BLaER1 (cell line): ENCODE results near the gene ADCY2.

Experiments used
- H3K27ac ChIP-seq: shearing (Covaris generic); formaldehyde crosslinking; 2 replicates; pipeline ENCODE4 v1.8.1; 2022
- H3K27me3 ChIP-seq: shearing (Covaris generic); formaldehyde crosslinking; 2 replicates; pipeline ENCODE4 v1.8.1; 2022
- H3K36me3 ChIP-seq: shearing (Covaris generic); formaldehyde crosslinking; 2 replicates; pipeline ENCODE4 v1.8.1; 2022
- H3K4me1 ChIP-seq: shearing (Covaris generic); formaldehyde crosslinking; 2 replicates; pipeline ENCODE4 v1.8.1; 2022
- H3K4me2 ChIP-seq: shearing (Covaris generic); formaldehyde crosslinking; 2 replicates; pipeline ENCODE4 v1.8.1; 2022
- H3K4me3 ChIP-seq: shearing (Covaris generic); formaldehyde crosslinking; 2 replicates; pipeline ENCODE4 v1.8.1; 2022
- H3K9ac ChIP-seq: shearing (Covaris generic); formaldehyde crosslinking; 2 replicates; pipeline ENCODE4 v1.8.1; 2022
- H3K9me3 ChIP-seq: shearing (Covaris generic); formaldehyde crosslinking; 2 replicates; pipeline ENCODE4 v1.8.1; 2022
- H4K20me1 ChIP-seq: shearing (Covaris generic); formaldehyde crosslinking; 2 replicates; pipeline ENCODE4 v1.8.1; 2022
- Cebpa-rat ChIP-seq: shearing (Covaris generic); IDR thresholded peaks from 2 replicates; pipeline ENCODE4 v1.8.1; 2022

The ADCY2 gene

GRCh38 chr5:7394889-7395431 is 978 bp upstream of the ADCY2 start:
- H4K20me1 ChIP-seq = no peaks in the 10 kb centered on the region
- no peaks in the 10 kb centered on the region for H3K4me1 ChIP-seq
- H3K9me3 ChIP-seq = peaks cover 24% of the 10 kb centered on the region
- H3K27ac ChIP-seq = no peak overlapping the region
- no peak overlapping the region for H3K4me3 ChIP-seq
- H3K27me3 ChIP-seq = no peaks in the 10 kb centered on the region
- H3K4me2 ChIP-seq = no peak overlapping the region
- H3K36me3 ChIP-seq = no peaks in the 10 kb centered on the region
- no peak overlapping the region for H3K9ac ChIP-seq
- no peak for TF ChIP-seq Cebpa-rat

- H4K20me1 ChIP-seq = no peaks in the 10 kb centered on the region
- no peak overlapping the region for H3K27ac ChIP-seq
- no peak overlapping the region for H3K4me3 ChIP-seq
- no peaks in the 10 kb centered on the region for H3K36me3 ChIP-seq
- H3K27me3 ChIP-seq = no peaks in the 10 kb centered on the region
- H3K4me1 ChIP-seq = no peaks in the 10 kb centered on the region
- H3K9me3 ChIP-seq = peaks cover 24% of the 10 kb centered on the region
- no peak overlapping the region for H3K4me2 ChIP-seq
- H3K9ac ChIP-seq = no peak overlapping the region
- no peak for TF ChIP-seq Cebpa-rat
Measured at GRCh38 chr5:7395432-7395946, 449 bp upstream of the ADCY2 start.

- Histone ChIP-seq H3K9me3 (peaks cover 24% of the 10 kb centered on the region), H3K4me1 (no peaks in the 10 kb centered on the region), H3K27ac (no peak overlapping the region), H3K36me3 (no peaks in the 10 kb centered on the region), H4K20me1 (no peaks in the 10 kb centered on the region), H3K27me3 (no peaks in the 10 kb centered on the region), H3K4me3 (no peak overlapping the region), H3K9ac (no peak overlapping the region), H3K4me2 (no peak overlapping the region)
- TF ChIP-seq Cebpa-rat = no peak
Measured at GRCh38 chr5:7396713-7397454, 946 bp downstream of the ADCY2 start.

- Histone ChIP-seq H3K27me3 (no peaks in the 10 kb centered on the region), H4K20me1 (no peaks in the 10 kb centered on the region), H3K4me1 (no peaks in the 10 kb centered on the region), H3K4me3 (no peak overlapping the region), H3K4me2 (no peak overlapping the region), H3K36me3 (no peaks in the 10 kb centered on the region), H3K9me3 (peaks cover 24% of the 10 kb centered on the region), H3K9ac (no peak overlapping the region), H3K27ac (no peak overlapping the region)
- TF ChIP-seq Cebpa-rat = no peak
Measured at GRCh38 chr5:7397937-7398336, 2.0 kb downstream of the ADCY2 start.

- no peaks in the 10 kb centered on the region for H4K20me1 ChIP-seq
- H3K27ac ChIP-seq = no peak overlapping the region
- no peaks in the 10 kb centered on the region for H3K27me3 ChIP-seq
- H3K9me3 ChIP-seq = peaks cover 24% of the 10 kb centered on the region
- no peak for TF ChIP-seq Cebpa-rat
- H3K36me3 ChIP-seq = no peaks in the 10 kb centered on the region
- no peaks in the 10 kb centered on the region for H3K4me1 ChIP-seq
- H3K4me3 ChIP-seq = no peak overlapping the region
- H3K4me2 ChIP-seq = no peak overlapping the region
- H3K9ac ChIP-seq = no peak overlapping the region
Measured at GRCh38 chr5:7398596-7399280, 2.8 kb downstream of the ADCY2 start.

GRCh38 chr5:7405277-7405676 is 9.3 kb downstream of the ADCY2 start:
- TF ChIP-seq Cebpa-rat = no peak
- no peak overlapping the region for H3K4me2 ChIP-seq

GRCh38 chr5:7410936-7411511 is 15.1 kb downstream of the ADCY2 start:
- H3K36me3 ChIP-seq = no peaks in the 10 kb centered on the region
- no peak overlapping the region for H3K27ac ChIP-seq
- H3K27me3 ChIP-seq = no peaks in the 10 kb centered on the region
- no peak overlapping the region for H3K9ac ChIP-seq
- TF ChIP-seq Cebpa-rat = no peak
- H4K20me1 ChIP-seq = no peaks in the 10 kb centered on the region
- H3K9me3 ChIP-seq = no peaks in the 10 kb centered on the region
- H3K4me1 ChIP-seq = no peaks in the 10 kb centered on the region
- H3K4me3 ChIP-seq = no peak overlapping the region
- H3K4me2 ChIP-seq = no peak overlapping the region

More at GRCh38 chr5:7405277-7405676, 9.3 kb downstream of the ADCY2 start:
- no peaks in the 10 kb centered on the region for H3K27me3 ChIP-seq
- no peaks in the 10 kb centered on the region for H4K20me1 ChIP-seq
- no peaks in the 10 kb centered on the region for H3K9me3 ChIP-seq
- H3K9ac ChIP-seq = no peak overlapping the region
- no peak overlapping the region for H3K4me3 ChIP-seq
- H3K27ac ChIP-seq = no peak overlapping the region
- H3K4me1 ChIP-seq = no peaks in the 10 kb centered on the region
- H3K36me3 ChIP-seq = no peaks in the 10 kb centered on the region

- no peak overlapping the region for H3K4me2 ChIP-seq
- no peak overlapping the region for H3K9ac ChIP-seq
- TF ChIP-seq Cebpa-rat = no peak
- no peaks in the 10 kb centered on the region for H3K4me1 ChIP-seq
- H3K4me3 ChIP-seq = no peak overlapping the region
- H4K20me1 ChIP-seq = no peaks in the 10 kb centered on the region
- H3K9me3 ChIP-seq = no peaks in the 10 kb centered on the region
- no peak overlapping the region for H3K27ac ChIP-seq
- no peaks in the 10 kb centered on the region for H3K36me3 ChIP-seq
- H3K27me3 ChIP-seq = no peaks in the 10 kb centered on the region
Measured at GRCh38 chr5:7412409-7412808, 16.5 kb downstream of the ADCY2 start.

GRCh38 chr5:7415123-7415522 is 19.2 kb downstream of the ADCY2 start:
- Histone ChIP-seq H3K27ac (no peak overlapping the region), H4K20me1 (no peaks in the 10 kb centered on the region), H3K4me1 (no peaks in the 10 kb centered on the region), H3K4me2 (no peak overlapping the region), H3K4me3 (no peak overlapping the region), H3K9ac (no peak overlapping the region), H3K27me3 (no peaks in the 10 kb centered on the region), H3K9me3 (no peaks in the 10 kb centered on the region), H3K36me3 (no peaks in the 10 kb centered on the region)
- no peak for TF ChIP-seq Cebpa-rat
